PC-3 (cell line): Measurements from ENCODE around the gene PLAAT2. TPM values are rescaled to one million over a fixed set of nuclear protein-coding genes. Genes with fewer than 3 reads are reported as not detected.
"Not testable (repeated sequence)": the region's sequence is repeated elsewhere in the genome, so short reads cannot be mapped to it uniquely, and the experiment has no call there.

Experiments used
- ATAC-seq: fragments of 200-7000 bp; cut with Tn5 transposase; 2 replicates; pipeline ENCODE4 v1.9.1; 2020; ENCODE audit warnings: mild to moderate bottlenecking, moderate library complexity
- BruUV-seq: library from RNA; stranded (reverse); fragments of 400-500 nt; replicated peaks from 2 replicates; lab custom pipeline; 2021; lab: Mats Ljungman, UMichigan
- CTCF ChIA-PET: fragments of 300-600 bp; sonication (Branson Sonifier 250); formaldehyde crosslinking; loops from one replicate; lab custom pipeline; 2022; ENCODE audit warnings: antibody characterized with exemption; lab: Charles Lee
- POLR2A ChIA-PET: fragments of 300-600 bp; sonication (Branson Sonifier 250); formaldehyde crosslinking; loops from one replicate; lab custom pipeline; 2022; ENCODE audit warnings: antibody characterized with exemption; ENCODE audit not compliant: unreplicated experiment; lab: Charles Lee
- DNase-seq: peaks from one replicate; pipeline ENCODE4 v3.0.0-alpha.2; 2015
- H2AFZ ChIP-seq: fragments of 300-600 bp; sonication (generic); 2 replicates; pipeline ENCODE4 v1.6.0; 2016; ENCODE audit warnings: antibody characterized with exemption, low read length
- H3F3A ChIP-seq: fragments of 300-600 bp; sonication (generic); one replicate; pipeline ENCODE4 v1.6.0; 2017; ENCODE audit warnings: antibody characterized with exemption, low read length, control low read depth, mild to moderate bottlenecking; ENCODE audit not compliant: unreplicated experiment
- H3K27ac ChIP-seq: fragments of 300-600 bp; sonication (generic); 2 replicates; pipeline ENCODE4 v1.5.1; 2016; ENCODE audit warnings: mild to moderate bottlenecking, low read length
- H3K27me3 ChIP-seq: fragments of 300-600 bp; sonication (generic); 2 replicates; pipeline ENCODE4 v1.6.1; 2016; ENCODE audit warnings: low read length, mixed read lengths
- H3K36me3 ChIP-seq: fragments of 300-600 bp; sonication (generic); 2 replicates; pipeline ENCODE4 v1.6.1; 2016; ENCODE audit warnings: low read depth, mixed run types, low read length, mixed read lengths
- H3K4me1 ChIP-seq: fragments of 300-600 bp; sonication (generic); 2 replicates; pipeline ENCODE4 v1.5.1; 2016; ENCODE audit warnings: low read length; ENCODE audit not compliant: insufficient read depth
- H3K4me2 ChIP-seq: fragments of 300-600 bp; sonication (generic); 2 replicates; pipeline ENCODE4 v1.6.0; 2016; ENCODE audit warnings: low read length
- H3K4me3 ChIP-seq: fragments of 300-600 bp; sonication (generic); 2 replicates; pipeline ENCODE4 v1.5.1; 2016; ENCODE audit warnings: mild to moderate bottlenecking, low read length, mixed read lengths
- H3K79me2 ChIP-seq: fragments of 300-600 bp; sonication (generic); 2 replicates; pipeline ENCODE4 v1.6.1; 2017; ENCODE audit warnings: low read length, mixed read lengths
- H3K9ac ChIP-seq: fragments of 300-600 bp; sonication (generic); 2 replicates; pipeline ENCODE4 v1.6.0; 2016; ENCODE audit warnings: mild to moderate bottlenecking, low read length
- H3K9me2 ChIP-seq: fragments of 300-600 bp; sonication (generic); replicated peaks from 2 replicates; pipeline ENCODE4 v1.6.1; 2016; ENCODE audit warnings: mixed run types, low read length, mixed read lengths
- H3K9me3 ChIP-seq: fragments of 300-600 bp; sonication (generic); 2 replicates; pipeline ENCODE4 v1.6.1; 2016; ENCODE audit warnings: low read length, mixed read lengths
- H4K20me1 ChIP-seq: fragments of 300-600 bp; sonication (generic); 2 replicates; pipeline ENCODE4 v1.6.1; 2016; ENCODE audit warnings: low read length, mixed read lengths
- CTCF ChIP-seq: fragments of 300-600 bp; sonication (generic); conservative IDR thresholded peaks from 2 replicates; pipeline ENCODE4 v1.5.1; 2017; ENCODE audit warnings: antibody characterized with exemption, low read depth, mild to moderate bottlenecking, low read length
- EZH2 ChIP-seq: fragments of 300-600 bp; sonication (generic); IDR thresholded peaks from one replicate; pipeline ENCODE4 v1.6.1; 2017; ENCODE audit warnings: antibody characterized with exemption, mild to moderate bottlenecking, low read length; ENCODE audit not compliant: unreplicated experiment
- EZH2phosphoT487 ChIP-seq: fragments of 300-600 bp; sonication (generic); IDR thresholded peaks from 2 replicates; pipeline ENCODE4 v1.6.1; 2018; ENCODE audit warnings: mild to moderate bottlenecking, antibody characterized with exemption, low read length, borderline replicate concordance
- intact Hi-C: fragments of 100-400 bp; cut with micrococcal nuclease; formaldehyde crosslinking; loops from 2 replicates; pipeline ENCODE4 v1.9.0; 2023
- total RNA-seq: library from RNA; depleted of rRNA; stranded (reverse); fragments of >200 nt; gene quantifications from 2 replicates; pipeline ENCODE4 v1.2.3, GENCODE V29; 2014

PLAAT2 gene
- total RNA-seq, 1 experiment from 2014 or later = 5.6 TPM

GRCh38 chr11:63586451-63587166, 23.4 kb upstream of the PLAAT2 start:
- no peaks in the 10 kb centered on the region for H3K9me2 ChIP-seq

GRCh38 chr11:63583357-63583677, 20.1 kb upstream of the PLAAT2 start:
- no TSS peak for BruUV-seq

More at GRCh38 chr11:63586451-63587166, 23.4 kb upstream of the PLAAT2 start:
- intact Hi-C loops = no loop called here
- H4K20me1 ChIP-seq = no peaks in the 10 kb centered on the region
- H2AFZ ChIP-seq = no peak overlapping the region
- CTCF ChIA-PET = no interaction called here
- no peak overlapping the region for H3K4me2 ChIP-seq
- no peak overlapping the region for H3K9ac ChIP-seq
- H3K4me3 ChIP-seq = no peak overlapping the region
- POLR2A ChIA-PET = no interaction called here
- peaks cover 18% of the 10 kb centered on the region for H3K36me3 ChIP-seq
- no TSS peak for BruUV-seq
- 0 out of 2 replicates have a peak, but pooled peaks cover 3% of the 10 kb centered on the region for H3K9me3 ChIP-seq
- H3K27me3 ChIP-seq = no peaks in the 10 kb centered on the region
- H3F3A ChIP-seq = no peaks in the 10 kb centered on the region
- no peak for TF ChIP-seq EZH2
- TF ChIP-seq EZH2phosphoT487 = no peak
- no peak for TF ChIP-seq CTCF
- no peaks in the 10 kb centered on the region for H3K4me1 ChIP-seq
- no peaks in the 10 kb centered on the region for H3K79me2 ChIP-seq
- ATAC-seq (no peak), DNase-seq (no peak)
- no peak overlapping the region for H3K27ac ChIP-seq

GRCh38 chr11:63581224-63581623, 18.0 kb upstream of the PLAAT2 start:
- H3K27ac ChIP-seq, DNase-seq, BruUV-seq, H4K20me1 ChIP-seq, H3K79me2 ChIP-seq, intact Hi-C loops, ATAC-seq, H3K9me3 ChIP-seq, H3K4me2 ChIP-seq, H3F3A ChIP-seq, H3K9ac ChIP-seq, H3K27me3 ChIP-seq, H2AFZ ChIP-seq, CTCF ChIA-PET, H3K9me2 ChIP-seq, POLR2A ChIA-PET, H3K4me3 ChIP-seq, H3K4me1 ChIP-seq: not testable (repeated sequence)
- H3K36me3 ChIP-seq = peaks cover 30% of the 10 kb centered on the region

More at GRCh38 chr11:63583357-63583677, 20.1 kb upstream of the PLAAT2 start:
- Histone ChIP-seq H4K20me1 (no peaks in the 10 kb centered on the region), H3K27me3 (no peaks in the 10 kb centered on the region), H2AFZ (no peak overlapping the region), H3K36me3 (peaks cover 30% of the 10 kb centered on the region), H3K4me2 (no peak overlapping the region), H3K79me2 (no peaks in the 10 kb centered on the region), H3K9me2 (no peaks in the 10 kb centered on the region), H3K4me3 (no peak overlapping the region), H3K4me1 (no peaks in the 10 kb centered on the region), H3K9me3 (0 out of 2 replicates have a peak, but pooled peaks cover 3% of the 10 kb centered on the region), H3K27ac (no peak overlapping the region), H3K9ac (no peak overlapping the region), H3F3A (no peaks in the 10 kb centered on the region)
- POLR2A ChIA-PET = no interaction called here
- CTCF ChIA-PET = interaction anchor here (0.6 kb wide), 1 partner anchor 11 kb away, joined by 3 read pairs; no protein-coding TSS in a partner anchor
- intact Hi-C loops = no loop called here
- DNase-seq (no peak), ATAC-seq (0 out of 2 replicates have a peak, but pooled peaks have one; percentile 27)
- TF ChIP-seq EZH2 = no peak
- TF ChIP-seq CTCF = no peak
- no peak for TF ChIP-seq EZH2phosphoT487

GRCh38 chr11:63578882-63579281, 15.7 kb upstream of the PLAAT2 start:
- H3K27me3 ChIP-seq, POLR2A ChIA-PET, H3K9me3 ChIP-seq, H3K27ac ChIP-seq, H2AFZ ChIP-seq, BruUV-seq, DNase-seq, H3K4me1 ChIP-seq, intact Hi-C loops, ATAC-seq, H3K9me2 ChIP-seq, H3F3A ChIP-seq, CTCF ChIA-PET, H4K20me1 ChIP-seq, H3K4me2 ChIP-seq, H3K79me2 ChIP-seq, H3K4me3 ChIP-seq, H3K9ac ChIP-seq: not testable (repeated sequence)
- H3K36me3 ChIP-seq = peaks cover 31% of the 10 kb centered on the region
